ENCODE data around the gene NKAIN2.
"Not testable (repeated sequence)": the region's sequence is repeated elsewhere in the genome, so short reads cannot be mapped to it uniquely, and the experiment has no call there.

NKAIN2 gene

DNA sequence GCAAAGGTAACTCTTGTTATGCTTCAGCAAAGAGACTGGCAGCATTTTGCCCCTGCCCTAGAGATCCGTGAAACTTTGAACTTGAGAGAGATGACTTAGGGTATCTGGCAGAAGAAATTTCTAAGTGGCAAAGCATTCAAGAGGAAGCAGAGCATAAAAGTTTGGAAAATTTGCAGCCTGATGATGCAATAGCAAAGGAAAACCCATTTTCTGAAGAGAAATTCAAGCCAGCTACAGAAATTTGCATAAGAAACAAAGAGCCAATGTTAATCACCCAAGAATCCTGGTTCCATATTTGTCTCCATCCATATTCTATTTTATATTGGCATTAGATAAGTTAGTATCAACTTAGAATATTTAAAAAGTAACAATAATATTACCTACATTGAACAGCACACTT is 934.1 kb downstream of the NKAIN2 start:
- not testable (repeated sequence) for DNase-seq

DNA sequence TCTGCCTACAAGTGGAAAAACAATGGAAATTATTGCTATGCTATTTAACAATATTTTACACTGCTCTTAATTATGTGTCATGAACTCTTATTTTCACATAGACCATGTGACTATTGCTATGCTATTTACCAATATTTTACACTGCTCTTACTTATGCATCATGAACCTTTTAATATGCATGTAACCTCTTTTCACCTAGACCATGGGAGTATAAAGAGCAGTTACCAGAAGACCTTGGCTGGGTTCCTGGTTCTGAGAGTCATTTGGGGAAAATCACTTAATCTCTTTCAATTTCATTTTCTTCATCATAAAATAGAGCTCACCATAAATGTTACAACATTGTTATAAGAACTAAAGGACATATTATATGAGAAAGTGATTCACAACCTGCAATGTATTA is 934.8 kb downstream of the NKAIN2 start:
- no peak for DNase-seq

DNA sequence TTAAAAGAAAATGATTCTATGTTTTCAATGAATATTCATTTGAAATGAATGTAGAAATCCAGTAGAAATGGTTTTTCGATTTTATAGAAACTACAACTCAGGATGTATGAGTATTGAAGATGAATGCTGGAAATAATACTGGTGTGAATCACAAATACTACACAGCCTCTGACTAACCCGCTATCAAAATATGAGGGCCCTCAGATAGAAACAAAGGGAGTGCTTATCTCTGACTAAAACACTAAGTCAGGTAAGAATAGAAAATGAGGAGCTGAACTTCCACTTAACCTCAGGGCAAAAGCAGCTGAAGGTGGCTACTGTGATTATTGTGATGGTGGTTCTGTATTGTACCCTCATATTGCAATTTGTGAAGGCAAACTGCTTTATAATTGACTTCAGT is 937.7 kb downstream of the NKAIN2 start:
- DNase-seq, result no peak

DNA sequence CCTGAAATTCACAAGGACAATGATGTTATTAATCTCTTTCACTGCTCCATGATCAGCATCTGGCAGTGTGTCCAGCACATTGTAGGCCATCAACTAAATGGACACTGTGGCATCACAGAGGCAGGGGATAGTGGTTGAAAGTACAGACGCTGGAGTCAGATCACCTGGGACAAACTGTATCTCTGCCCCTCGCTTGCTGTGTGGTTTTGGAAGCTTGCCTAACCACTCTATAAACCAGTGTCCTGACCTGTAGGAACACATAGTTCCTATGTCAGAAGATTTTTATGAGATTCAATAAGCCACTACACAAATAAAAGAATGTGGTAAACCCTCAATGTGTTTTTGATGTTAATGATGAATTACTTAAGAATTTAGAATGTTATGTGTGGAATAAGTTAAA is 939.3 kb downstream of the NKAIN2 start:
- DNase-seq, result no peak

DNA sequence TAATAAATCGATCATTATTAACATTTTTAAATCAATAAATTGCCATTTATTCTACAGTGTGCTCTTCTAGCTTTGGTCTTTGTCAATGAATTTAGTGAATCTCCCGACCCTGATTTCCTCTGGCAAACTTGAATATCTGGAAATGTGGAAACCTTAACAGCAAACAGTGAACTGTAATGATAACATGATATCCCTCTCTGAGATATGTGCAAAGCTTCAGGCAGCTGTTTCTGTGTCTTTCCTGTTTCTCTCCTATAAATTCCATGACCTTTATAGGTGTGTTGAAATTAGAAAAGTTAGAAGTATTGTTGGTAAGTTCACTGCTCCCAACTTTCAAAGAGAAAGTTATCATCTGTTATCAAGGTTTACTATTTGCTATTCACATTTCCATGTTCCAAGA is 939.8 kb downstream of the NKAIN2 start:
- DNase-seq, result no peak

DNA sequence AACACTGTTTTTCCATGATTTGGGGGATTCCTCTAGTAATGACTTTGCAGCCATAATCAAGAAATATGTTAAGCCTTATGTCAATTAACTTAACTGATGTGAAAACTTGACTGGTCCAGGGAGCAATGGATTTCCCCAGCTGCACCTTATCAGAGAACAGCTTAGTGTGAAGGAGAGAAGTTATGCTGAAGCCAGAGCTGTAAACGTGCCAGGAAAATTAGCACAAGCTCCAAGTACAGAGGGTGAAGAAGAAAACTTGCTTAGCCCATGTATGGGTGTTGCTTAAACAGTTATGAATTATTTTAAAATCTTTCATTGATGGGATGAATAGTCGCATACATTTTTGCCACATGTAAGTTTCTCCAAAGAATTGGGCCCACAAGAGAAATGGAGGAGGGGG is 943.7 kb downstream of the NKAIN2 start:
- no peak for DNase-seq

DNA sequence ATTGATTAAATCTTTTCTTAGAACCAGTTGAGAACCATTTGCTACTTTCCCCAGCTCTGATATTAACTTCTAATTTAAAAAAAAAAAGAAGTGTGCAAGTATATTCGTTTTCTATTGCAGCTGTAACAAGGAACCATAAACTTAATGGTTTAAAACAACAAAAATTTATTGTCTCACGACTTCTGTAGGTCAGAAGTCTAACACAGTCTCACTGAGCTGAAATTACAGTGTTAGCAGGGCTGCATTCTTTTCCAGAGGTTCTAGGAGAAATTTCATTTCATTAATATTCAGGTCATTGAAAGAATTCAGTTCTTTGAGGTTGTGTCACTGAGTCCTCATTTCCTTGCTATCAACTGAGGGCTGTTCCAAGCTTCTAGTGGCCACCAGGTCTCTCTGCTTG is 945.1 kb downstream of the NKAIN2 start:
- DNase-seq, result no peak

DNA sequence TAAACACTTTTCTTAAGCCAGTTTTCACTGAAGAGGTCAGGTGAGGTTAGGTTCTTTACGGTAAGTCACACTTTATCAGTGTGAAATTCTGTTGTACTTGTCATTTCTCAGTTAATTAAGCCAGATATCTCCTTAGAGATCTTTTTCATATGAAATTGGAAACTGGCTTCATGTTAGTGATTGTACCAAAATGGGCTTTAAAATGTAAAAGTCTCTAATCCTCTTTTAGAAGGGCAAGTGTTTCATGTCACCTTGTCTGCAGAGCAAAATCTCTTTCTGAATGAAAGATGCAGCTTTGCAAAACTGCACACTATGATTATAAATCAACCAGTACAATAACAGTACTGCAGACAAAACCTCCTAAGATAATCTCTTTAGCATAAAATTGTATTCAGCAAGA is 949.3 kb downstream of the NKAIN2 start:
- DNase-seq, result no peak

DNA sequence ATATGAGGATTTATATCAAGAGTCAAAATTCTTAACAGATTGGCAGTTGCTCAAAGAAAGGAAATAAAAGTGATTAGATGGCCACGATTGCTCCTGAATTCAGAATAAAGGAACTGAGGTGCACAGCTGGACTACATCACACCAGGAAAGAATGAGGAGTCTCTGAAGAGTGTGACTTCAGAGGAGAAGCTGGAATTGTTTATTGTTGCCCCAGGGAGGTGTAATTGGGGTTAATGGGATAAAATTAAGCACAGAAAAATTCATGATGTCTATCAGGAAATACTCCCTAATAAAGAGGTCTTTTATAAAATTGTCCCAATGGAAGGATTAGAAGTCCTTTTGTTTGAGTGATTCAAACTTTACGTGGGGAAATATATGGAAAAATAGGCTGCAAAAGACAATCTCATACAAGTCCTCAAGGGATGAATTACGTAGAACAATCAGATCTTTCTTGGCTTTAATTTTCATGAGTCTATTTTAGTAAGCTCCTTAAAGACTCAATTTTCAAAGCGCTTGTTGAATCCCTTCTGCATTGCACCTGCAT is 950.0 kb downstream of the NKAIN2 start:
- no peak for DNase-seq

DNA sequence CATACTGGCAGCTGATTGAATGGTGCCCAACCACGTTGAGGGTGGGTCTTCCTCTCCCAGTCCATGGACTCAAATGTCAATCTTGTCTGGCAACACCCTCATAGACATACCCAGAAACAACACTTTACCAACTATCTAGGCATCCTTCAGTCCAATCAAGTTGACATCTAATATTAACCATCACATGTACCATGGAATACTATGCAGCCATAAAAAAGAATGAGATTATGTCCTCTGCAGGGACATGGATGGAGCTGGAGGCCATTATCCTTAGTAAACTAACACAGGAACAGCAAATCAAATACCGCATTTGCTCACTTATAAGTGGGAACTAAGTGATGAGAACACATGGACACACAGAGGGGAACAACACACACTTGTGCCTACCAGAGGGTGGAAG is 951.7 kb downstream of the NKAIN2 start:
- DNase-seq, result no peak

DNA sequence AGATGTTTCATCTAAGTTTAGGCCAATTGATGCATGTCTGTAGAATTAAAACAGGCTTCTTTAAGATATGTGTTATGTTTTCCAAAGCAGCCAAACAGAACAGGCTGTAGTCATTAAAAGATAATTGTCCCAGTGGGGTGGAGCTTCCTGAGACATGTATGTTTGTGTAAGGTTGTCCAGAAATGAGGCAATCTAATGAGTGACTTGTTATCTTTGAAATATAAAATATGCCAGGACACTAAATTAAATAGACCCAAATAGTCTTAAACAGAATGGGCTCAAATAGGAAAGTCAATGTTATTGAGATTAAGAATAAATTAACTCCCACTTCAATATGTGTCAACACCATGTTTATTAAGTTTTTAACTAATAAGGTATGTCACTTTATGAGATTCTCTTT is 953.9 kb downstream of the NKAIN2 start:
- no peak for DNase-seq

DNA sequence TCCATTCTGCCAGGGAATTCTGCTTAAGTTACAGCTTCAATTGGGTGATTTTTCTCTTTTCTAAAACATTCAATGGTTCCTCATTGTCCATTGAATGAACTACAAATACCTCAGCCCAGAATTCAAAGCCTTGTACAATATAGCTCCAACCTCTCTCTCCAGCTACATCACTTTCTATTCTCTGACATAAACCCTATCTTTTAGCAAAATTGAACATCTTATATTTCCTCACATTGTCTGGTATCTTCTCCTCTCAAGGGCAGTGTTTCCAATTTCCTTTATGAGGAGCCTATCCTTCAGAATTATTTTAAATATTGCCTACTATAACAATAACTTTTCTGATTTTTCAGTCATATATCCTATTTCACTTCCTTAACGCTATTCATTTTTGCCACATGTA is 955.0 kb downstream of the NKAIN2 start:
- no peak for DNase-seq

DNA sequence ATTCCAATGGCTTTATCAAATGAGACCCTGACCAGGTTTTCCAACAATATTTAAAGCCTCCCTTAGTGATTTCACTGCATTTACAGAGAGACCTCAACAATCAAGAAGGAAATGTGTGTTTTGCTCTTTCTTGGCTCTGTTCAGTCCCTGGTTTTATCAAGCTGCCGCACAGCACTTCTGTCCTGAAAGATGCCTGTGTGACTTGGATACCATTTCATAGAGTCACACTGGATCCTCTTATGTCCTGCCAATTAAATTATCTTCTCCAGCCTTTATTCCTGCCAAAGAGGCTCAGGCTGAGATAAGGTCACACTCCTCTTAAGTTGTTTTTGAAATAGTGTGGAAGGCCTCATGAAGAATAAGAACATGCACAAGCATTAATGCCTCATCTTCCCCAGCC is 961.6 kb downstream of the NKAIN2 start:
- DNase-seq, result no peak

DNA sequence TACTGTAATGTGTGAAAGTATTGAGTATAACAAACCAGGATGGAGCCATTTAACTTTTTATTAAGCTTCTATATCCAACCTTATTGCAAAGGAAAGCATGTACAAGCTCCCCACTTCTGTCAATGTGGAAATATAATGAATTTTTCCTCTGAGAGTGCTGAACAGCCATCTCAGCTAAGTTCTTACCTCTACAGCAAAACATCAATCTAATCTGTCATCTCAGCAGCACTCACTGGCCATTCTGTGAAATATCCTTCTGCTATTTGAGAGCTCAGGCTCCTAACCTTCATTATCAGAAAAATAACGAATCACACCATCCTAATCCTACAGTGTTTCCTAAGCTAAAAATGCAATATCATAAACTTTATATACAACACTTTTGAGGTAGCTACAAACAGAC is 964.6 kb downstream of the NKAIN2 start:
- no peak for DNase-seq

DNA sequence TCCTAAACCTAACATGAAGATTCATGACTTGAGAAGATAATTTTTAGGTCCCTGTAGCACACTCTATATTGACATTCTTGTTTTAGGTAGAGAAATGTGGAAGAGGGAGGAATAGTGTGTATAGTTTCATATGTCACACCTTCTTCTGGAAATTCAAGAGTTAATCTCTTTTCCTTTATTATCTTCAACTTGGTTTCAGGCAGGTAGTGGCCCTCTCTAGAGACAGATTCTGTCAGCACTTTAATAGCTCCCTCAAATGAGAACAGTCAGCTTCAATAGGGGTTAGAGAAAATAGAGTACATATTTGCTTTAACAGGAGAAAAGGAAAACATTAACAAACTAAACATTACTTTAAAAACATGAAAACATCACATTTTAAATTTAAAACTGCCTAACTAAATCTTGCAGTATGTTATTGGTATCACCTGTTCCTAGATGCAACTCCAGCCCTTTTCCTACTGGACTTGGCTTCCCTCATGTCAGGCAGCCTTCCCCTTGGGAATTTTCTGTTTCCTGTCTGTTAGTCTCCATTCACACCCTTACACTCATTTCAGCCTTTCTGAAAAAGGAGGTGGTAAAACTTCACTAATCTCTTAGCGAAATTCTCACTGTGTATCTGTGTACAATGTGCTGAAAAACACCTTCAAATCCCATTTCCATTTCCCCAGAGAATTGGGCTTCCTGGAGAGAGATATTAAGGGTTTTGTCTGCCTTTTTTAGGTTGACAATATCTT is 966.3 kb downstream of the NKAIN2 start:
- DNase-seq, result no peak

DNA sequence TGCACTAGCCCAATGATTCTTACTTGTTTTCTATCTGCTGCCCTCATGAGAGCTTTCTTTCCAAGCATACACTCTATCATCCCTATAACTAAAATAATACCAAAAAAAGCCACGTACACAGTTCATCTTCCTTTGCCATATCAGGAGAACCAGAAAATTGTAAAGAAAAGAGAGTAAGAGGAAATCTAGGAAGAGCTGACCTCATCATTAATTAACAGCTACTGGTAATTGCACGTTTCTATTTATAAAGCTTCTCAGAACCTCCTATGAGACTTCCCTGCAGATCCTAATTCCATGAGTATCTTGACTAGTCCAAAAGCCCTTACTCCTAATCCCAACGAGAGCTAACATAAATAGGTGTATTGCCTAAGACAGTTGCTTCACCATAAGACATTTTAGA is 967.1 kb downstream of the NKAIN2 start:
- no peak for DNase-seq

DNA sequence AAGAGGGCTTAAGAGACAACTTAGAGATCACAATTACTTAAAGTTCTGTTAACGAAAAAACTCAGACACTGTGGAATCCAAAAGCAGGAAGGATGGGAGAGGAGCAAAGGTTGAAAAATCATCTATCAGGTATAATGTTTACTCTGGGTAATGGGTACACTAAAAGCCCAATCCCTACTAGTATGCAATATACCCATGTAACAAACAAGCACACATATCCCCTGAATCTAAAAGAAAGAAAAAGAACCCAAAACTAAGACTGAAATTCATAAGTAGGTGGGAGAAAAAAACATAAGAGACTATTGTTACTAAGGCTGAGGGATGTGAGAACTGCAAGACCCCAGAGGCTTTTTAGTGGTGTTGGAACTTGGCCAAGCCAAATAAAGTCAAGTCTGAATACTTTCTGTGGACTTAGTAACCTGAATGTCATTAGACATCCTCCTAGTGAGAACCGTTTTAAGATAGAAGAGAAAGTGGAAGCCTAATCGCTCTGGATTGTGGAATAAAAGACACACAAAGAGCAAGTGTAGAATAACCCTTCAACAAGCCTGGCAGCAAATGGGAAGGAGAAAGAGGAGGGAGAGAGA is 969.2 kb downstream of the NKAIN2 start:
- DNase-seq, result no peak

DNA sequence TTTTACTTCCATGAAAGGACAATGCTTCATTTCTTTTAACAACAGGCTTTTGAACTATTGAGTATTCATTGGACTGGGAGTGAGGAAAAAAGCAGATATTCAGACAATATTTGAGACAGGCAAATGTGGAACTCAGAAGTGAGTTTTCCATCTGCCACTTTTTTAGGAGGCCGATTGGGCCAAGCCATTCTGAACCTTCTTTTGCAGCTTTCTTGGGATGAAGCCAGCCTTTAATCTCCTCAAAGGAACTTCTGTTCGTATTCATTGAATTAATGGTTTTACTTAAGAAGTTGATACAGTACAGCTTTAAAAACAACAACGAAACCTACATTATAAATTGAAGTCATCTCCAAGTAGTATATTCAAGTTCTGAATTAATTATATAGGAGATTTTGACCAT is 971.5 kb downstream of the NKAIN2 start:
- DNase-seq, result no peak

DNA sequence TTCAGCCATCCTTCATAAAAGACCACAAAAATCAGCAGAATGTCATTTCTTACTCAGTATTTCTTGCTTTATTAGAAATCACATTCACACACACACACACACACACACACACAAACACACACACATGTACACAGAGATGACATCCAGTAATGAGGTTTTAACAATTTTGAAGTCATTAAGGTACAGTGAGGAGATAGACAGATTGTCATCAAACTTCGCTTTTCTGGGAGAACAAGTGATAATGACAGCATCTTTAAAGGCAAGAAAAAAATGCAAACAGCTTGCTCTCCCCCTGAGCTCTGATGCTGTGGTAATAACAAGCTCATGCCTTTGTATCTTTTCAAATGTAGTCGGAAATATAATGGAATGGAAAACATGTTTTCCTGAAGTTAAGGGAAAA is 974.2 kb downstream of the NKAIN2 start:
- DNase-seq, result no peak

DNA sequence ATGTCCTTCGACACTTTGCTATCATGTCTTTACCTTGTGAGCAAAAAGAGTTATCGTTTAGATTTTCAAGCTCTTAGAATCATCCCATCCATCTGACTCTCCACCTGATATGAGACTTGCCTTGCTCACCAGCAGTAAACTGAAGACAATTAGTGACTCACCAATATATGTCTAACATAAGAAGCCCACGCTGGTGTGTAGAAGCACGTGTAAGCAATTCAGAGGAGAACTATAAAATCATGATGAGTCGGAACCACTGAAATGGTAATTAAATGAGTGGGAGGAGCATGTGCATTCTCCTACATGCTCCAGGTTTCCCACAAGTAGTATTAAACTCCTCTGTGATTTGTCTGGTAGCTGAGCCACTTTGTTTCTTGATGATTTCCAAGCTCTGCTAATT is 977.0 kb downstream of the NKAIN2 start:
- DNase-seq, result no peak

DNA sequence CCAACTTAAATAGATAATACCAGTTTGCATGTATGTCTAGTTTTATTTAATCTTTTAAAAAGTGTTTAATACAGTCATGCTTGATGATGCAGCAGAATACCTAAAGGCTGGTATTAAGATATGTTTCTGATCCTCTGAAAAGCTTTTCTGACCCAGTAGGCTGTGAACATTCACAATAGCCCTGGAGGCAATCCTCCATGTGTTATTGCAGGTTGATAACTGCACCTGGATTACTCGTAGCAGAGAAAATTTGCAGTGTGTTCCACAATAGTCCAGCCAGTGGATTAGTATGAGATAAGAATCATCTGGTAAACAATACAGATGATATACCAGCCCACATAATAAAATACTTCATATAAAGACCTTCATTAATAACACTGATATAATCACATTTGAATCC is 979.7 kb downstream of the NKAIN2 start:
- DNase-seq, result no peak

DNA sequence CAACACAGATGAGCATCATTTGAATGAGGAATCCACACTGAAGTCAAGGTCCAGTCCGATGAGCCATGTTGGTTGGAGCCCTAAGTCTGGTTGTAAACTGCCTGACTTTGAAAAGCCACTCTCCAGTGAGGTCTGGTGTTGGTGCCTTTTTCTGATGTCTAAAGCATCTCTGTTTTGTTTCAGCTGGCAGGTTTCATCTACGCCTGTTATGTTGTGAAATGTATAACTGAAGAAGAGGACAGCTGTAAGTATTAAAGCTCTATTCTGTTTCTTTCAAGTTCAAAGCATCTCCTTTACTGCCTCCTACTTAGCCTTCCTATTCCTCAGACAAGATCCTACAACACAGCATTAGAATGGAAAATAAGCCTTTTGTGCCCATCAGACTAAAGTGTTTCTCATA is 987.5 kb downstream of the NKAIN2 start:
- DNase-seq, result no peak

DNA sequence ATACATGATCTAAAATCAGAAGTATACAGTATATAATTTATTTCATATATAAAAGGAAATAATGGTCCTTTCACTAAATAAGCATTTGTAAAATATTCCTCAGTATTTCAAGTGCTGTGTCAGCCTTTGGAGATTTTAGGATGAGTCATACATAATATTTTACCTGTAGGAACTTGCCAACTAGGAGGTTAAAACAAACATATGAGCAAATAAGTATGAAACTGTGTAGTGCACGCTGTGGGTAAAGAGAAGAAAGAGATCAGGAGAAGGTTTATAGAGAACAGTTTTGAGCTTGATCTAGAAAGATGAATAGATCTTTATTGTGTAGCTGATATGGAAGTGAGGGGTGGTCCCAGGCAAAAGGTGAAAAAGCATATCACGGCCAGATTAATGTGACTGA is 988.7 kb downstream of the NKAIN2 start:
- DNase-seq, result no peak

DNA sequence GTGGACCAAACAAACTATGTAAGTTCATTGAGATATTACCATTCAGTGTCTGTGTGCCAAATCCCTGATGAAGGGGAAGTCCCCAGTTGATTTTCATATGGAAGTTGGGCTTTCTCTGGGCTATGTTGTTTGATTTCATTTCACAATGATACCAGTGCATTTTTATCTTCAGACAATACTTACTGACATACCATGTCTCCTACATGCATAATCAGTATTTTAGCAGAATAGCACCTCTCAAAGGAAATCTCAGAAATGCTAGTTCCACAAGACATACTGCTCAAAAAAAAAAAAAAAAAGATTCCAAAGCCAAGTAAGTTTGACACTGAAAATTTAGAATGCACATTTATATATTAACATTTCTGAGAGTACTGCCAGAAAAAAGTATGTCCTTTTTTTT is 989.7 kb downstream of the NKAIN2 start:
- no peak for DNase-seq
